Neural progenitor cell (in vitro differentiated cells): ENCODE data around the gene FKBP14.

Experiments
- EZH2 ChIP-seq: fragments of 200-600 bp; sonication (generic); IDR thresholded peaks from 2 replicates; pipeline ENCODE4 v1.6.1; 2017; ENCODE audit warnings: antibody characterized with exemption, mild to moderate bottlenecking, moderate library complexity
- EZH2phosphoT487 ChIP-seq: fragments of 200-600 bp; sonication (generic); IDR thresholded peaks from 2 replicates; pipeline ENCODE4 v1.6.1; 2017; ENCODE audit warnings: antibody characterized with exemption
- TF ChIP-seq, protein P1 (sequence below): fragments of 200-600 bp; sonication (generic); IDR thresholded peaks from 2 replicates; pipeline ENCODE4 v1.5.1; 2017; ENCODE audit warnings: antibody characterized with exemption, mild to moderate bottlenecking

DNA sequence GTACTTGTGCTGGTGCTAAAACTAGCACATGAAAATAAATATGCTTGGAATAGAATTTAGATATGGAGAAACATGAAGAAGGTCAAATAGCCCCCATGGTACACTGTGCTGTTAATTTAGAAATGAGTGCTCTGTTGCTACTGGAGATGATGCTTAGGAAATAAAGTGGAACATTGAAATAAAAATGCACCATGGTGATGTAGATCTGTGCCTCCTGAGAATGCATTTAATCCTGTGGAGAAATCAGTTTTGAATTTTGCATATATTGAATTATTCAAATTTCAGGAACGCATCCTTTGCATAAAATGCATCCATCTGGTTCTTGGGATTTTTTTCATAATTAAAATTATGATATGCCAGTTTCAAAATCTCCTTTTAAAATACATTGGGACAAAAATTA is 46.2 kb upstream of the FKBP14 start:
- TF ChIP-seq, protein P1, sequence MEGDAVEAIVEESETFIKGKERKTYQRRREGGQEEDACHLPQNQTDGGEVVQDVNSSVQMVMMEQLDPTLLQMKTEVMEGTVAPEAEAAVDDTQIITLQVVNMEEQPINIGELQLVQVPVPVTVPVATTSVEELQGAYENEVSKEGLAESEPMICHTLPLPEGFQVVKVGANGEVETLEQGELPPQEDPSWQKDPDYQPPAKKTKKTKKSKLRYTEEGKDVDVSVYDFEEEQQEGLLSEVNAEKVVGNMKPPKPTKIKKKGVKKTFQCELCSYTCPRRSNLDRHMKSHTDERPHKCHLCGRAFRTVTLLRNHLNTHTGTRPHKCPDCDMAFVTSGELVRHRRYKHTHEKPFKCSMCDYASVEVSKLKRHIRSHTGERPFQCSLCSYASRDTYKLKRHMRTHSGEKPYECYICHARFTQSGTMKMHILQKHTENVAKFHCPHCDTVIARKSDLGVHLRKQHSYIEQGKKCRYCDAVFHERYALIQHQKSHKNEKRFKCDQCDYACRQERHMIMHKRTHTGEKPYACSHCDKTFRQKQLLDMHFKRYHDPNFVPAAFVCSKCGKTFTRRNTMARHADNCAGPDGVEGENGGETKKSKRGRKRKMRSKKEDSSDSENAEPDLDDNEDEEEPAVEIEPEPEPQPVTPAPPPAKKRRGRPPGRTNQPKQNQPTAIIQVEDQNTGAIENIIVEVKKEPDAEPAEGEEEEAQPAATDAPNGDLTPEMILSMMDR, result no peak
- no peak for TF ChIP-seq EZH2
- TF ChIP-seq EZH2phosphoT487, result no peak
